WTC11 (cell line): ENCODE data around the gene EPHA6. TPM values are rescaled to one million over a fixed set of nuclear protein-coding genes. Genes with fewer than 3 reads are reported as not detected.

Experiments used
- ATAC-seq: fragments of 200-7000 bp; cut with Tn5 transposase; 2 replicates; pipeline ENCODE4 v1.10.0; 2021; ENCODE audit warnings: mild to moderate bottlenecking, moderate library complexity
- CTCF ChIA-PET: fragments of 300-600 bp; sonication (Branson Sonifier 250); formaldehyde crosslinking; loops from one replicate; lab custom pipeline; 2021; ENCODE audit warnings: antibody characterized with exemption; lab: Charles Lee
- POLR2A ChIA-PET: fragments of 350-600 bp; sonication (Branson Sonifier 250); formaldehyde crosslinking; loops from one replicate; lab custom pipeline; 2021; ENCODE audit warnings: antibody characterized with exemption; lab: Charles Lee
- DNase-seq: peaks from one replicate; pipeline ENCODE4 v3.0.0; 2021; ENCODE audit warnings: low spot score
- H3K27ac Mint-ChIP-seq: 2 replicates; pipeline ENCODE4 v1.8.0; 2021; ENCODE audit warnings: mixed read lengths
- H3K27me3 Mint-ChIP-seq: 2 replicates; pipeline ENCODE4 v1.8.0; 2021; ENCODE audit warnings: low read depth, mild to moderate bottlenecking, moderate library complexity, mixed read lengths
- H3K36me3 Mint-ChIP-seq: 2 replicates; pipeline ENCODE4 v1.8.0; 2021; ENCODE audit warnings: mixed read lengths
- H3K4me1 Mint-ChIP-seq: 2 replicates; pipeline ENCODE4 v1.8.0; 2022; ENCODE audit warnings: mixed read lengths
- H3K4me3 Mint-ChIP-seq: 2 replicates; pipeline ENCODE4 v1.8.0; 2021; ENCODE audit warnings: mild to moderate bottlenecking, moderate library complexity, mixed read lengths
- H3K9me3 Mint-ChIP-seq: 2 replicates; pipeline ENCODE4 v1.8.0; 2021; ENCODE audit warnings: mixed read lengths
- ARID4B ChIP-seq: sonication (generic); formaldehyde crosslinking; IDR thresholded peaks from 2 replicates; pipeline ENCODE4 v1.8.0; 2023; ENCODE audit warnings: missing genetic modification reagents, mild to moderate bottlenecking, borderline replicate concordance
- E2F4 ChIP-seq: sonication (generic); formaldehyde crosslinking; IDR thresholded peaks from 2 replicates; pipeline ENCODE4 v1.8.1; 2022; ENCODE audit warnings: low read depth, mild to moderate bottlenecking, moderate library complexity, missing genetic modification reagents, borderline replicate concordance
- EMX1 ChIP-seq: fragments of 250-450 bp; sonication (Bioruptor Pico); IDR thresholded peaks from 2 replicates; pipeline ENCODE4 v1.8.0; 2021; ENCODE audit warnings: mild to moderate bottlenecking
- ESRRA ChIP-seq: sonication (generic); formaldehyde crosslinking; IDR thresholded peaks from 2 replicates; pipeline ENCODE4 v1.8.1; 2022; ENCODE audit warnings: mild to moderate bottlenecking, missing genetic modification reagents, borderline replicate concordance
- HMGA2 ChIP-seq: fragments of 250-450 bp; sonication (Bioruptor Pico); IDR thresholded peaks from 2 replicates; pipeline ENCODE4 v1.4.0; 2021; ENCODE audit warnings: mild to moderate bottlenecking, moderate library complexity
- KAT7 ChIP-seq: sonication (generic); formaldehyde crosslinking; IDR thresholded peaks from 2 replicates; pipeline ENCODE4 v1.8.1; 2023; ENCODE audit warnings: missing genetic modification reagents, mild to moderate bottlenecking, borderline replicate concordance
- NFE2L1 ChIP-seq: sonication (generic); formaldehyde crosslinking; IDR thresholded peaks from 2 replicates; pipeline ENCODE4 v1.8.1; 2023; ENCODE audit warnings: missing genetic modification reagents
- RELA ChIP-seq: sonication (generic); formaldehyde crosslinking; IDR thresholded peaks from 2 replicates; pipeline ENCODE4 v1.8.1; 2022; ENCODE audit warnings: missing genetic modification reagents, mild to moderate bottlenecking, borderline replicate concordance
- TEAD1 ChIP-seq: sonication (generic); formaldehyde crosslinking; IDR thresholded peaks from 2 replicates; pipeline ENCODE4 v1.8.0; 2022; ENCODE audit warnings: mild to moderate bottlenecking, missing genetic modification reagents
- ZMAT4 ChIP-seq: fragments of 250-450 bp; sonication (Bioruptor Pico); IDR thresholded peaks from 2 replicates; pipeline ENCODE4 v1.9.0; 2021; ENCODE audit warnings: mild to moderate bottlenecking
- ZNF512 ChIP-seq: sonication (generic); formaldehyde crosslinking; IDR thresholded peaks from 2 replicates; pipeline ENCODE4 v1.8.1; 2022; ENCODE audit warnings: missing genetic modification reagents, borderline replicate concordance
- ZNF532 ChIP-seq: fragments of 250-450 bp; sonication (Bioruptor Pico); IDR thresholded peaks from 2 replicates; pipeline ENCODE4 v1.9.0; 2021; ENCODE audit warnings: mild to moderate bottlenecking, borderline replicate concordance
- ZNF671 ChIP-seq: fragments of 250-450 bp; sonication (Bioruptor Pico); IDR thresholded peaks from 2 replicates; pipeline ENCODE4 v1.8.0; 2021; ENCODE audit warnings: mild to moderate bottlenecking
- total RNA-seq: library from RNA; stranded (reverse); gene quantifications from 3 replicates; pipeline ENCODE4 v1.2.3, GENCODE V29; 2021
- TF ChIP-seq, protein P1 (sequence below): sonication (generic); formaldehyde crosslinking; IDR thresholded peaks from 2 replicates; pipeline ENCODE4 v1.8.0; 2022; ENCODE audit warnings: missing genetic modification reagents

EPHA6 gene
- total RNA-seq, 1 experiment from 2014 or later = 2.1 TPM

DNA sequence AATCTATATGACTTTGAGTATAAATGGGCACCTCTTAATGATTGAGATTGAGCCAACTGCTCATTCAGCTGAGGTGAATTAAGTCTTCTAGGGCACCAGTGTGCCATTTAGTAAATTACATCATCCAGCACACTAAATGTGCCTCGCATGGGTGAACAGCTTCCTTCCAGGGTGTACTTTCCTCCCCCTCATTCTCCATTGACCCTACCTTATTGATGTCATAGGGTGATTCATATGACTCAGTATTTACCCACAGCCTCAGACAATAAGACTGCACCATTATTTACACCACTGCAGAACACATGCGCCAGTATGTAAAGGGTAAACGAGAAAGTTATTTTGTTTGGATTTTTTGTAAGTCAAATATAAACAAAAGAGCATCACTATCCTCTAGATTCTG lies 765.0 kb downstream of the EPHA6 start:
- CTCF ChIA-PET = no interaction called here
- no peaks in the 10 kb centered on the region for H3K9me3 Mint-ChIP-seq
- TF ChIP-seq E2F4 (CRISPR knock-in tag) (no peak), ESRRA (CRISPR knock-in tag) (no peak), NFE2L1 (CRISPR knock-in tag) (no peak), TEAD1 (CRISPR knock-in tag) (no peak), ZNF671 (CRISPR knock-in tag) (no peak), ZMAT4 (CRISPR knock-in tag) (no peak), ZNF532 (CRISPR knock-in tag) (no peak), RELA (no peak), HMGA2 (CRISPR knock-in tag) (no peak), KAT7 (CRISPR knock-in tag) (no peak), EMX1 (CRISPR knock-in tag) (no peak), ZNF512 (CRISPR knock-in tag) (no peak), ARID4B (CRISPR knock-in tag) (no peak)
- TF ChIP-seq, protein P1, sequence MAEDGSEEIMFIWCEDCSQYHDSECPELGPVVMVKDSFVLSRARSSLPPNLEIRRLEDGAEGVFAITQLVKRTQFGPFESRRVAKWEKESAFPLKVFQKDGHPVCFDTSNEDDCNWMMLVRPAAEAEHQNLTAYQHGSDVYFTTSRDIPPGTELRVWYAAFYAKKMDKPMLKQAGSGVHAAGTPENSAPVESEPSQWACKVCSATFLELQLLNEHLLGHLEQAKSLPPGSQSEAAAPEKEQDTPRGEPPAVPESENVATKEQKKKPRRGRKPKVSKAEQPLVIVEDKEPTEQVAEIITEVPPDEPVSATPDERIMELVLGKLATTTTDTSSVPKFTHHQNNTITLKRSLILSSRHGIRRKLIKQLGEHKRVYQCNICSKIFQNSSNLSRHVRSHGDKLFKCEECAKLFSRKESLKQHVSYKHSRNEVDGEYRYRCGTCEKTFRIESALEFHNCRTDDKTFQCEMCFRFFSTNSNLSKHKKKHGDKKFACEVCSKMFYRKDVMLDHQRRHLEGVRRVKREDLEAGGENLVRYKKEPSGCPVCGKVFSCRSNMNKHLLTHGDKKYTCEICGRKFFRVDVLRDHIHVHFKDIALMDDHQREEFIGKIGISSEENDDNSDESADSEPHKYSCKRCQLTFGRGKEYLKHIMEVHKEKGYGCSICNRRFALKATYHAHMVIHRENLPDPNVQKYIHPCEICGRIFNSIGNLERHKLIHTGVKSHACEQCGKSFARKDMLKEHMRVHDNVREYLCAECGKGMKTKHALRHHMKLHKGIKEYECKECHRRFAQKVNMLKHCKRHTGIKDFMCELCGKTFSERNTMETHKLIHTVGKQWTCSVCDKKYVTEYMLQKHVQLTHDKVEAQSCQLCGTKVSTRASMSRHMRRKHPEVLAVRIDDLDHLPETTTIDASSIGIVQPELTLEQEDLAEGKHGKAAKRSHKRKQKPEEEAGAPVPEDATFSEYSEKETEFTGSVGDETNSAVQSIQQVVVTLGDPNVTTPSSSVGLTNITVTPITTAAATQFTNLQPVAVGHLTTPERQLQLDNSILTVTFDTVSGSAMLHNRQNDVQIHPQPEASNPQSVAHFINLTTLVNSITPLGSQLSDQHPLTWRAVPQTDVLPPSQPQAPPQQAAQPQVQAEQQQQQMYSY = no peak
- H3K27ac Mint-ChIP-seq = no peak overlapping the region
- ATAC-seq (no peak), DNase-seq (no peak)
- H3K27me3 Mint-ChIP-seq = no peaks in the 10 kb centered on the region
- H3K4me1 Mint-ChIP-seq = no peaks in the 10 kb centered on the region
- POLR2A ChIA-PET = no interaction called here
- H3K36me3 Mint-ChIP-seq = no peaks in the 10 kb centered on the region
- no peak overlapping the region for H3K4me3 Mint-ChIP-seq
